ENCODE data around the gene CCHCR1. TPM values are rescaled to one million over a fixed set of nuclear protein-coding genes. Genes with fewer than 3 reads are reported as not detected.
A peak's percentile ranks its signal among the peaks of the same experiment; 100 is the strongest.

Gene CCHCR1
- total RNA-seq, 1 experiment from 2014 or later, result 26.0 TPM

GRCh38 chr6:31130751-31131150 is 26.9 kb downstream of the CCHCR1 start:
- no peak for DNase-seq (ENCODE audit: low read depth)

DNA sequence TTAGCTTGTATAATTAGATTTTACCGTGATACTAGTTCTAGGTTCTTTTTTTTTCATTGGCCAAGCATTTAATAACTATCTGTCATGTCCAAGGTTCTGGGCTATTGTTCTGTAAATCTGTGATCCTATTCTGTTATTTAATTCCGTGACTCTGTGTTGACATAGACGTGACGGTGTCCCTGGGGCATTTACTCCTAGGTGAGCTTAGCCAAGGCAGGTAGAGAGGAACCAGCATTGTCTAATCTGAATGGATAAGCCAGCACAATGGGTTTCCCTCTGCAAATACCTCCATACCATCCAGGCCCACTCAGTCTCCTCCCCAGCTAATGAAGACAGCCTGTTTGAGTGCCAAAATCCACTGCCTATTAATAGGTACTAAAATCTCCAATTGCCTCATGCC is 28.5 kb downstream of the CCHCR1 start:
- no peak for DNase-seq (ENCODE audit: low read depth)

GRCh38 chr6:31128093-31128676 is 29.4 kb downstream of the CCHCR1 start:
- peak; percentile 29 for DNase-seq (ENCODE audit: low read depth)

DNA sequence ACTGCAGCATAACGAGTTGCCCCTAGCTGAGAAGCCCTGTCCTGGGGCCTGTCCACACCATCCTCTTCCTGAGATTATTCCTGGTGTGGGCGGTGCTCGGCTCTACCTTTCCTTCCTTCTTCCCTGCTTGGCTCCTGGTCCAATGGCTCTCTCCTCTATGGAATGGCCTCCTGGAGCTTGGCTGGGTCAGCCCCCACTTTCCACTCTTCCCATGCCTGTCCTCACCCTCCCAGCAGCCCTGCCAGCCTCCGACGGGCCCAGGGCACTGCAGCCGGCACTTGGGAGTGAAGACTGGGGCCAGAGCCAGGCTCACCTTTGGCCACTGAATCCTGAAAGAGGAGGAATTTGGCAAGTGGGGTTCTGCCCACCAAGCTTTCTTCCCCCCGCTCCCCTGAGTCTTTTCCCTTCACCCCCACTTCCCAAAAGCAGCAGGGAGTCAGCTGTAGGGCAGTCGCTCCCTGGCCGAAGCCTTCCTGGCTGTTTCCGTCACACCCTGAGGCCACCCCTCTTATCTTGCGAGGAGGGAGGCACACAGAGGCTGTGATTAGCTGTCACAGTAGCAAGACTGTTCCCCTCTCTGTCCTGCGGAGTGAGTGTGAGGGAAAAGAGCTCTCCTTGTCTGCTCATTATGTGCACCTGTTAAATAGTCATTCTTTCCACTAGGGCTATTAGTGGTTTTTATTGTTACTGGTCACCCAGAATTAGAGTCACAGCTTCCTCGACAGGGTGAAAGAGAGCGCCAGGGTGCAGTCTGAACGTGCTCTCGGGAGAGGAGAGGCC is 31.0 kb downstream of the CCHCR1 start:
- no peak for DNase-seq (ENCODE audit: low read depth)

- DNase-seq (ENCODE audit: low read depth), result peak; percentile 57
These were observed 31.8 kb downstream of the CCHCR1 start for GRCh38 chr6:31125586-31126363.

- no peak for DNase-seq (ENCODE audit: low read depth)
These were observed 32.4 kb downstream of the CCHCR1 start for GRCh38 chr6:31125162-31125561.

DNA sequence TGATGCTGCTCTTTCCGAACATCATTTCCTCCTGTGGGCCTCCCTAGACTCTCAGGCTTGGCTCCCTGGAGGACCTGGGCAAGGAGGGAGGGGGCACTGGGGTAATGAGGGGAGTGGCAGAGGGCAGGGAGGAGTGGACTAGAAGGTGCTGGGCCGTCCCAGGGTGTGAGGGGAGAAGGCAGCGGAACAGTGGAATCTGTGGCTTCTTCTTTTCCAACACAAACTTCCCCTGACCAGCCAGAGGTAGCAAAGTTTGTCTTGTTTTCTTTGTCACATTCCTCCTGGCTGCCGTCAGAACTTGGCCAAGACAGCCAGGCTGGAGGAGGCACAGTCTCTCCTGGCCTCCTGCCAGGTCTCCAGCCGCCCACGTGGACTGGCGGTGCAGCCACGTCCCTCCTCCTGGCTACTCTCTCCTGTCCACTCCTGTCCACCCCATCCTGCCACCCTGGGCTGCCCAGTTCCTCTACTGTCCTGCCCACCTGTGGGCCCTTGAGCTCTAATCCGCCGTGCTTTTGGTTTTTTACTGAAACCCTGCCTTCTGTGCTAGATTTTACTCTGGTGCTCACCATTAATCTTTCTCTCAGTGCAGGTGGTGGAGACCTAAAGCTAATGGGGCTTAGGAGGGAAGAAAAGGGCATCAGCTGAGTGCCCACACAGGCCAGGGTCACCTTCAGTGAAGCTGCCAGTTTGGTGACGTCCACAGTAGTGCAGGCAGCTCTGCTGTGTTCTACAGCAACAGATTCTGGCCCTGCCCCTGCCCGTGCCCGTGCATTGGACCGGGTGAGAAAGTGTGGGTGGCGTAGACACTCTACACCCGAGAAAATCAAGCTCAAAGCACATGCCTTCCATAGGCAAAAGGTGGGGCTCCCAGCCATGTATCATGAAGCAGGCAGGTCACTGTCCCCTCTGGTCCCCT is 34.6 kb downstream of the CCHCR1 start:
- DNase-seq (ENCODE audit: low read depth), result peak; percentile 84

DNA sequence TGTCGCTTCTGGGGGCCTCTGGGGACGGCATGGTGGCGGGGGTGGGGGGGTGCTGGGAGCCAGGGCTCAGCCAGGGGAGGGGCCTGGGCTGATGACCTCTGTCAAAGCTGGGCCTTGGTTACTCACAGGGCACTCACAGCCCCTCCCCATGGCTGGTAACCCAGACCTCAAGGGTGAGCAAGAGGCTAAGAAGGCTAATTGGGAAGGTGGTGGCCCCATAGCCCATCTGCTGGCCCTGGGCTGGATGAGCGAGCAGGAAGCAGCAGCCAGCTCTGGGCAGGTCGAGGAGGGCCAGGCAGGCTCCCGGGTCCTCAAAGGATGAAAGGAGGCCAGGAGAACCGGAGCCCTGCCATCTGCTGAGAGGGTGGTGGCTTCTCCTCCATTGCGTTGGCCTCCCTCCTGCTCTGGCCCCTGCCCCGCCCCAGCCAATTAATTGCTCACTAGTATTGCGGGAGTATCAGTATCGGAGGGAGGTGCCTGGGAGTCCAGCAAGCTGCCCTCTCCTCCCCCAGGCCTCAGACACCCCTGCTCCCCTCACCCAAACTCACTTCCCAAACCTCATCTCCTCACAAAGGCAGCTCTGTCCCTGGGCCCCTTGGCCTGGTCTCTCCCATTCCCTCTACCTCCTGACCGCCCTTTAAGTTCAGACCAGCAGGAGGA is 36.3 kb downstream of the CCHCR1 start:
- no peak for DNase-seq (ENCODE audit: low read depth)

DNA sequence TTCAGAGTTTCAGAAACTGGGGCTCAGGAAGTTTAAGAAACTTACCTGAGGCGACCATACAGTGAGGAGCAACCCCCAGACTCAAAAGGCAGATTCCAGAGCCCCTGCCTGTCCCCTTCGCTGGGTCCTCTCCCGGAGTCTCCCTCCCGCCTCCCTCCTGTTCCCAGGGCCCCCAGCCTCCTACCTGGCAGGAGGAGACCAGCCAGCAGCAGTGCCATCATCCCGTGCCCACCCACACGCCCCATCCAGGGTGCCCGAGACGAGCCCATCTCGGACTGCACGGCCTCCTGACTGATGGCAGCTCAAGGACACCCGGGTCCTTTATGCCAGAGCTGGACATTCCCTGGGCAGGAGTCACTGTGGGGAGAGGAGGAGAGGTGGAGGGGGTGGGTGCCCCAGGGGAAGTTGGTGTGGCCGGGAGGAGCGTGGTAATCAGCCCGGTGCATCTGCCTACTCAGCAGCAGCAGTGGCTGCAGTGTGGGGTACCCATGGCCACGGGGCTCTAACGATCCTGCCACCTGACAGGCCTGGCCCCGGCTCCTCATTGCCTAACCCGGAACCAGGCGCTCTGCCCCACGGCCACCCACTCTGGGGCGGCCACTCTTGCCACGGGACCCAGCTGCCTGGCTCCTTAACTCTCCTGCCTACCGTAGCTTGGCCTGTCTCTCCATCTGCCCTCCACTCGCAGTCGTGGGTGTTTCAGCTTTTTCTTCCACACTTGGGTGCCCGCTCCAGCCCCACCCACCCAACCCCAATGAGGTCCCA is 37.3 kb downstream of the CCHCR1 start, which contains the start of gene CDSN:
Gene CDSN, minus strand, starts transcription at position 296 of the 765 bp plus-strand sequence. Its CDS starts 27 bp downstream, at position 269.
- no peak for DNase-seq (ENCODE audit: low read depth)

- no peak for DNase-seq (ENCODE audit: low read depth)
These were observed 39.4 kb downstream of the CCHCR1 start for GRCh38 chr6:31118178-31118577.

DNA sequence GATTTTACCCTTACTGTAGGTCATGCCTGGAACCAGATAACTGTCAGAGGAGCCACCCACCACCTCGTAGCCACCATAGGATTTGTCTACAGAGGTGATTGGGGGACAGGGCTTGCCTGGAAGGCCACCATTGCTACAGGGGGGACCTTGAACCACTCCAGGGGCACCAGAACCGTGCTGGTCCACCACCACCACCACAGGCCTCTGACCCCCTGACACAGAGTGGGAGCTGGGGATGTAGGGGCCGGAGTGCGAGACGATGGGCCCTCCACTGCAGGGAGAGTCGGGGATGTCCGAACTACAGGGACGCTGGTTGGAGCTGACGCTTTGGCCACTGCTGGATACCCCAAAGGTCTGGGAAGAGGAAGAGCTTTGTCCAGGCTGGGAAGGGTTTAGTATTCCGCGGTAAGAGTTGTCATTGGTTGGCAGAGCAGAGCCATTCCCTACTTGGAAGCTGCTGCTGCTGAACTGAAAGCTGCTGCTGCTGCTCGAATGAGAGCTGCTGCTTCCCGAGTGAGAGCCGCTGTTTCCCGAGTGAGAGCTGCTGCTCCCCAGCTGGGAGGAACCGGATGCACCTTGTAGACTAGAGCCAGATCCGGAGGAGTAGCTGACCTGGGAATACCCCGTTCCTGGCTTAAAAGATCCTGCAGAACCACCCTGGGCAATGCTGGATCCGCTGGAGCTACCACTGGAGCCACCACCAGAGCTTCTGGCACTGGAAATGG is 40.8 kb downstream of the CCHCR1 start:
- no peak for DNase-seq (ENCODE audit: low read depth)

DNA sequence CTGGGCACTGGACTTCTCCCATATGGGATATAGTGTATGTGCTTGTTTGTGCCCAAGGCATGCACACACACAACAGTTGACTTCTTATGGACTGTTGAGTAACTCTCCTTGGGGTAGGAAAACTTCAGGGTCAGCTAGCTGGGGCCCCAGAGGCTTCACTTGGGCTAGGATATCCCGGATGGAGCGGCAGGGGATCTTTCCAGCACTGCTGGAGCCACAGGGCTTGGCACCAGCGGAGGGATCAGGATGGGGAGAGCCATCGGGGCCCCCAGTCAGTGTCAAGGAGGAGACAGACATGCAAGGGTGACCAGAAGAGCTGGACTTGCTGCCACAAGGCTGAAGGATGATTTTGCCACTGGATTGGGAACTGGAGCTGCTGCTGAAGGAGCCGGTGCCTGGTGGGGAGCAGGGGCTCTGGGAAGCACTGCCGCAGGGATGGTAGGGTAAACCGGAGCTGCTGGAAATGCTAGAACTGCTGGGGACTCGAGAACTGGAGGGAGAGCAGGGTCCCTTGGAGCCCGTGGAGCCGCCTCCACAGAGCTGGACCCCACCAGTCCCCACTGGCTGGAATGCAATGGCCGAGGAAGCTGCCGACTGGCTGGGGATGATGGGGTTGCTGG is 41.6 kb downstream of the CCHCR1 start:
- no peak for DNase-seq (ENCODE audit: low read depth)

- DNase-seq (ENCODE audit: low read depth), result peak; percentile 71
These were observed 42.4 kb downstream of the CCHCR1 start for GRCh38 chr6:31114970-31115849.

DNA sequence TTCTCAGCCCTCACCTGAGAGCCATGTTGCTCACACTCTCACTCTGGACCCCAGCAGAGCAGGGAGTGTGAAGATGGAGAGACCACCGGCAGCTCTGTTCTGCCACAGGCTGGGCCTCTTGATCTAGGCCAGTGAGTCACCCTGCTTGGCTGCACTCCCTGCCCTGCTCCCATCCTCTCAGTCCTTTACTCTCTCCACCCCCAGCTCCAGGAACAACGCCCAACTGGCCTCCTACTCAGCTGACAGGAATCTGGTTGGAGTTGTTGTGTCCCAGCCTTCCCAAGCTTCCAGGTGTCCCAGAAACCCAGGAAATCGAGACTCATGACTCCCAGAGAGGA is 43.1 kb downstream of the CCHCR1 start, which contains the start of gene PSORS1C1:
Gene PSORS1C1, plus strand, starts transcription at position 260 of the 338 bp plus-strand sequence. CDS start 14,833 bp downstream, outside the sequence.
- peak; percentile 92 for DNase-seq (ENCODE audit: low read depth)

DNA sequence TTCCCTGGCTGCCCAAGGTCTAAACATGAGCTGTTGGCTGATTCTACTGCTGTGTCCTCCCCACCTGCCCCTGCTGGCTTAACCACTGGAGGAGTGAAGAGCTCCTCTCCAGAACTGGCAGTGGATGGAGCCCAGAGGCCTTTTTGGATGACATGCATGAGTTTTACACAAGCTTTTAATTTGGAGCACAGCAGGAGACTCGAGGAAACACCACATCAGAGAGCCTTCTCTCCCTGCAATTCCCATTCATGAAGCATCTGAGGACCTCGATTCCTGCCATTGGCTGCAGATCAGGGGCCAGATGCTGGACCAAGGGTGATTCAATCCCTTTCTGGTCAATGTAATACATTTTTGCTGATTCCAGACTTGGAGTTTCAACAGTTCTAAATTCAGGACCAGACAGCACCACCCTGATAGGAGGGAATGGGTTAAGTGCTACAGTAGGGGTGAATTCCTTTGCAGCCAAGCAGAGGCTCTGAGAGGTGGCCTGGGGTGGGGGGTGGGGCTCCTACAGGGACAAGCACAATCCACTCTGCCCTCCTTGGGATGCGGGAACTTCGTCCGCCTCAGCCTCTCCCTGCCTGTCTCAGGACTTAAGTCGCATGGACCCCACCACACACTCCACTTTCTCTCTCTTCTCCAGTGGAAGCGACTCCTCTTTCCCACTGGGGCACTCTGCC is 43.6 kb downstream of the CCHCR1 start:
- peak; percentile 75 for DNase-seq (ENCODE audit: low read depth)

GRCh38 chr6:31112478-31112877 is 45.1 kb downstream of the CCHCR1 start, which contains the start of gene C6orf15:
TSS of gene C6orf15 (minus strand) at chr6:31112575. CDS start at chr6:31112555, 20 bp downstream.
- DNase-seq (ENCODE audit: low read depth), result no peak

- no peak for DNase-seq (ENCODE audit: low read depth)
These were observed 45.9 kb downstream of the CCHCR1 start for GRCh38 chr6:31111712-31112111.
